ENCODE results near the gene UBXN10.

UBXN10 gene

DNA sequence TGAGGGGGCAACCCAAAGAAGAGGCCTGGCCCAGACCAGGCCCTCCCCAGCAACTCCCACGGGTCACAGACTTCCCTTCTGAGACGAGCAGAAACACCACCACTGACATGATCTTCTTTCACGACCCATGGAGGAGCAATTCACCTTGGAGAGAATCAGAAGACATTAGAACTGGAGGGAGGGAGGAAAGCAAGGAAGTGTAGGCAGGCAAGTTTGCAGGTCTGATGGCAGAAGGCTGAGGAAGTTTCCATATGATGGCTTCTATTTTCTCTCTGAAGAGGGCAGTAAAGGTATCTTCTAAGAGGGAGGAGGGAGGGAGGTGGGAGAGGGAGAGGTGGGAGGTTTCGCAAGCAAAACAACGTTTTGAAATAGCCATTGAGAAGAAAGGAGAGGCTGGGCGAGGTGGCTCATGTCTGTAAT is 1.4 kb upstream of the UBXN10 start:
- no peak for DNase-seq

DNA sequence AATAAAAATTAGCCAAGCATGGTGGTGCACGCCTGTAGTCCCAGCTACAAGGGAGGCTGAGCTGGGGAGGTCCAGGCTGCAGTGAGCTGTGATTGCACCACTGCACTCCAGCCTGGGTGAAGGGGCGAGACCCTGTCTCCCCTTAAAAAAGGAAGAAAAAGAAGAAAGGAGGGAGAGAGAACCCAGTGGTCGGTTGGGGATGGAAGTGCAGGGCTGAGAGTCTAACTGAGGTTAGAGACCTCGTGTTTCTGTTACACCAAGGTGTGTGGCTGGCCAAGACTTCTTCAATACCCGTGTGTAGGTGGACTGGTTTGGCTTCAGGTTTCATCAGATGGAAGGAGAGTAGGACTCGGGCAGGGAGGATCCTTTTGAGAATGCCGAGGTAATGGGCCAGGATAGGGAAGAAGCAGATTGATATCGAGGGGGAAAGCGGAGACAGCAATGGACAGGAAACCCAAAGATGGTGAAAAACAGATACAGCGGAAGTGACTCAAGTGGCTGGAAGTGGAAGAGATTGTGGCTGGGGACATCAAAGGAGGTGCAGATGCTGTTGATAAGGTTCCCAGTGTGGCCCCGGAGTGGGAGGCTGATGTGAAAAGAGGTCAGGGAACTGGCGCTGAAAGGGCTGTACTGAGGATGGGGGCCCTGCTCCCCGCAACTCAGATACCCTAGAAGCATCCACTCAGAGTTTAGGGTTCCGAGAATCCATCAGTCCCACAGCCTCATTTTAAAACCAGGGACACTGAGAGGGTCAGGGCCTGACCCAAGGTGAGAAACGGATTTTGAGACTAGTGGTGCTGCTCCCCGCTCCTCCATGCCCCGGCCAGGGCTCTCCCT is 681 bp upstream of the UBXN10 start:
- peak; percentile 36 to 38 for DNase-seq

DNA sequence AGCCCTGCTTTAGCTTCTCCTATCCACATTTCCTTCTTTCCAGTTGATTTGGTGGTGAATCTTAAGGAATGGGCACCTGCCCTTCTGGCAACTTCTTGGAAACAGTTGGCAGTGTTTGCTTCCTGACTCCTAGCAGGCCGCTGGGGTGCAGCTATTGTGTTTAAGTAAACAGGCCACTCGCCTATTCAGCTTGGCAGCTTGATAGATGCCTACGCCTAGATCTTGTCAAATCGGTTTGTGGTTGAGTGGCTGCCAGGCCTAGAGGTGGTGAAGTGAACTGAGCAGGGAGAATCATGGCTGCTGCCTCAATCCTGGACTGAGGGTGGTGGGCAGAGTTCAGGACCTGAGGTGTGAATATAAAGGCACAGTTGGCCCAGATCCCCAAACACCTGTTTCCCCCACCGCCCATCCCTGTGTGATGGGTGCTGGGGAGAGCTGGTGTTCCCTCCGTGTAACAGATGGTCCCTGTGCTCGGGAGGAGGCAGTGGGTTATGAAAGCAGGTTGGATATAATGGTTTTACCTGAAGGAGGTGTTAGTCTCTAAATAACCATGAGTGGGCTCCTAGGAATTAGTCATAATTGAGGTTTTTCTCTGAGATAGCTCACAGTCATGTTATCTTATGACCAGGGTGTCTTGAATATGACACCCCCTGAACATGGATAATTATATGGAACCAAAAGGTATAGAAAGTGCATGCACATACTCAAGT is 1.4 kb downstream of the UBXN10 start:
- DNase-seq: no peak

DNA sequence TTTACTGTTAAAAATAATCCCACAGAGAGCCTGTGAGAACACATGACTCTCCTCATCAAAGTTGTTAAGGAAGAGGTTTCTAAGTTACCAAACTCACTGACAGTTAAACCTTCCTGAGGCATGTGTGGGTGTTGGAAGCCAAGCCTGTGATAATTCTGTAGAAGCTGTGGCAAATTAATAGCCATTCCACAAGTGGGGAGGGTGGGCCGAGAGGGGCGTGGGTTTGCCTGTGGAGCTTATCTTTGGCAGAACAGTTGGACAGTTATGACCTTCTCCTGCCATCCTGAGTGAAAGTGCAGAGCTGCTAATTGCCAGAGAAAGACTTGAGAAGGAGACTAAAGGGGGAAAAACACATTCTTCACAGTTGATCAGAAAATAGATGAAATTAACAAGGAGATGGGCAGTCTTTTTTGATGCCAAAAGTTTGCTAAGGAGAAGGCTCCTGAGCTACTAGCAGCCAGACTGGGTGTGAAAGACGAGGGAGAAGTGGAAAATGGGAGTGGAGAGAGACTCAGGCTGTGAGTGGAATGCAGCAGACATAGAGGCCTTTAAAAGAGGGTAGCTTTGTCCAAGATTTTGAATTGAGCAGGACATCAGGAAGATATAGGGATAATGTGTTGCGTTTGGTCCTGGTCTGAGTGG is 2.0 kb downstream of the UBXN10 start:
- no peak for DNase-seq

DNA sequence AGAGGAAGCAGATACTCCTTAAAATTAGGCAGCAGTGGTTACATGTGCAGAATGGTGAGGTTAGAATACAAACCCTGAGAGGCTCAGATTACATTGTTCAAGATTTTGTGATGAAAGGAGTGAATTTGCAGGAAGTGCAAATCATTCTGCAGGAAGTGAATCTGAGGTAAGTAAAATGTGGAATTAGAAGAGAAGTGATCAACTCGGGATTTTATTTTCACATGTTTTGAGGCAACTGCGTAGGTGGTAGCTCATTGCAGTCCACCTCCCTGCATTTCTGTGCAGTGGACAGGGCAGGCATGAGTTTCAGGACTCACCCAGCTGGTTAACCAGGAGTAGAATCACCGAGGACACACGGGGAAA is 2.5 kb downstream of the UBXN10 start:
- no peak for DNase-seq

DNA sequence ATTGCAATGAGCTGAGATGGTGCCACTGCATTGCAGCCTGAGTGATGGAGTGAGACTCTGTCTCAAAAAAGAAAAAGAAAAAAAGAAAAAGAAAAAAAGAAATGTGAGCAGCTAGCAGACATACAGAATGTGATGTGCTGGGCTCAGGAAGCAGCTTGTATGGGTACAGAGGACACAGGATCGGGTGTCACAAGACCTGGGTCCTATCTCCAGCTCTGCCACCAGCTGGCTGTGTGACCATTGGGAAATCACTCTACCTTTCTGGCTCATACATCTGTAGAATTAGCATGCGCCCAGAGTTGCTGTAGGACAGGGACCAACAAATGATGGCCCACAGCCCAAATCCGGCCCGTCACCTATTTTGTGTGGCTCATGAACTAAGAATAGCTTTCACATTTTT is 3.8 kb downstream of the UBXN10 start:
- no peak for DNase-seq

DNA sequence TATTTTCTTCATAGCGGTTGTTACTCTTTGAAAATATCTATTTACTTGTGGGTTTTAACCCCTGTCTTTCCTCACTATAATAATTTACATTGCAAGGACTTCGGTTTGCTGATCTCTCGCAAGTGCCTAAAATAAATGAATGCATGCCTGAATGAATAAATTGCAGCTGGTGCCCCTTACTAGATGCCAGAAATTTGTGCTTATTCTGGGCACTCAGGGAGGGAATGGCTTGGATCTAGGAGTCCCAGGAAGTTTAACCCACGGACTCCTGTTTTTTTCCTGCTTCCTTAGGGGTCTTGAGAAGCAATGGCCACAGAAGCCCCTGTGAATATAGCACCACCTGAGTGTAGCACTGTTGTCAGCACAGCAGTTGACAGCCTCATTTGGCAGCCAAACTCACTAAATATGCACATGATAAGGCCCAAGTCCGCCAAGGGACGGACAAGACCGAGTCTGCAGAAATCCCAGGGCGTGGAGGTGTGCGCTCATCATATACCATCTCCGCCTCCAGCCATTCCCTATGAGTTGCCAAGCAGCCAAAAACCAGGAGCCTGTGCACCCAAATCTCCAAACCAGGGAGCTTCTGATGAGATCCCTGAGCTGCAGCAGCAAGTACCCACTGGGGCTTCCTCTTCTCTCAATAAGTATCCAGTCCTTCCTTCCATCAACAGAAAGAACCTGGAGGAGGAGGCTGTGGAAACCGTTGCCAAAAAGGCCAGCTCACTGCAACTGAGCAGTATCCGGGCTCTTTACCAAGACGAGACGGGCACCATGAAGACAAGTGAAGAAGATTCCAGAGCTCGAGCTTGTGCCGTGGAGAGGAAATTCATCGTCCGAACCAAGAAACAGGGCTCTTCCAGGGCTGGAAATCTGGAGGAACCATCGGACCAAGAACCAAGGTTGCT is 4.6 kb downstream of the UBXN10 start:
- DNase-seq: no peak

DNA sequence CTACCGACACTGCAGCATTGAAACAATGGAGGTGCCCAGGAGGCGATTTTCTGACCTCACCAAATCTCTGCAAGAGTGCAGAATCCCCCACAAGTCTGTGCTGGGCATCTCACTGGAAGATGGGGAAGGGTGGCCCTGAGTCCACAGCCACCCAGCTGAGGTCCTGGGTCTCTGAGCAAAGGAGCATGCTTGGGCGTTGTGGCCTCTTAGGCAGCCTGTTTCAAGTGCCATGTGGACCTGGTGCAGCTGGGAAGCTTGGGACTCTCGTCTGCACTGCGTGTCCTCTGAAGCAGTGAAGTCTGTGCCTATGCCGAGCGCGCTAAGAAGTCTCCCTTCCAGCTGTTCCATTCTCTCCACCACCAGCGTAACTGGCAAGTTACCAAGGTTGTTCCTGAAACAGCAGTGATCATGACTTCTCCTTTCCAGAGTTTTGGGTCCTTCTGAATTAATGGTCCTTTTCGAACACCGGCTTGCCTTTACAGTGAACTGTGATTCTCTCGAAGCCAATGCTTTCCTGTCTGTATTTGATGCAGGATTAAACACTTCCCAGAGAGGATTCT is 5.5 kb downstream of the UBXN10 start:
- no peak for DNase-seq

DNA sequence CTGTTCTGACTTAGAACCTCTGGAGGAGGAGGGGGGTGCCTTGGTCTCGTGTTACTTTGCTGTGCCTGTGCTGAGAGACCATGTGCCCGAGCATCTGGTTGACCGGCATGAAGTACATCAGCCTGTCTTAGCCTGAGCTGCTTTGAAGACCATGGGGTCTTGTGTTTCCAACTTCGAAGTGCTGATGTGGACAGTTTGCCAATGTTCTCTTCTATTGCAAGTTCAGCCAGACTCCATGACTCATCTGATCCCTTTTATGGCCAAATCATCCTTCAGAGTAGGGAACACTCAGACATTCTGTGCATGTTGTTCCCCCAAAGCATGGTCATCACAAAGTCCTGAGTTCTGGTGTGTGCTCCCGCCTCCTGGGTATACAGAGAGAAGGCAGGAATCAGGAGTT is 6.5 kb downstream of the UBXN10 start:
- no peak for DNase-seq

DNA sequence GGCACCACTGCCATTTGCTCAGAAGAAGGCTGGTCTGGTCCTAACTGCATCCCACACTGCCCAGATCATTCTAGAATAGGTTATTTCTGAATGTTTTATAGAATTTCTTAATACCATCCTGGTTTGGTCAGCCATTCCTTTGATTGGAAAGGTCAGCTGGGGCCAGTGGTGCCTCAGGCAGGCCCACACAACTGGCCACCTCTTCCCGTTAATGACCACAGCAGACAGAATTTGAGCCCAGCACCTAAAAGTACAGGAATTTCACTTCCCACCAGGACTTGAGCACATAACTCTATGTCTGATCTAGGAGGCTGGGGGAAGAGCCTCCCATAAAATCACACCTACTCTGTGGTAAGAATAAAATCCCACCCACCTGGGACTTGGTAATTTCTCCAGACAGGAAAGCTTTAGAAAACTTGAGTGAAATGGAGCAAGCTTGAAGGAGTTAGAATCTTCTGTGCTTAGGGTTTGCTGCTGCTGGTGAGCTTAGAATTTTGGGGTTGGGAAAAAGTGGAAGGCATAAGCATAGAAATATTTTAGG is 7.0 kb downstream of the UBXN10 start:
- no peak for DNase-seq

DNA sequence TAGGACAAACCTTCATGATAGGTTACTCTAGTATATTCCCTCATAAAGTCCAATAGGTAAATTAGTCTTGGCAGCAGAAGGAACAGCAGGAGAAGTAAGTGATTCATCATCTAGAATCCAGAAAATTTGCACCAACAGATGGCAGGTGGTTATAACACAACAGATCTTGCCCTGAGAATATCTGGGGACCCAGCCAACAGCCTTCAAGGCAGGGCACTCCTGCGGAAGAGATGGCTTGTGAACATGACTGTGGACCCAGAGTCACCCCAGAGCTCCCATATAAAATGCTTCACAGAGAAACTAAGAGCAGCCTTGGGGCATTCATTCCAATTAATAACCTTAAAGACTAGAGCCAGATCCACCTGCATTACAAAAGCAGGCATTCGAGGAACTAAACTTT is 8.3 kb downstream of the UBXN10 start:
- DNase-seq: no peak

DNA sequence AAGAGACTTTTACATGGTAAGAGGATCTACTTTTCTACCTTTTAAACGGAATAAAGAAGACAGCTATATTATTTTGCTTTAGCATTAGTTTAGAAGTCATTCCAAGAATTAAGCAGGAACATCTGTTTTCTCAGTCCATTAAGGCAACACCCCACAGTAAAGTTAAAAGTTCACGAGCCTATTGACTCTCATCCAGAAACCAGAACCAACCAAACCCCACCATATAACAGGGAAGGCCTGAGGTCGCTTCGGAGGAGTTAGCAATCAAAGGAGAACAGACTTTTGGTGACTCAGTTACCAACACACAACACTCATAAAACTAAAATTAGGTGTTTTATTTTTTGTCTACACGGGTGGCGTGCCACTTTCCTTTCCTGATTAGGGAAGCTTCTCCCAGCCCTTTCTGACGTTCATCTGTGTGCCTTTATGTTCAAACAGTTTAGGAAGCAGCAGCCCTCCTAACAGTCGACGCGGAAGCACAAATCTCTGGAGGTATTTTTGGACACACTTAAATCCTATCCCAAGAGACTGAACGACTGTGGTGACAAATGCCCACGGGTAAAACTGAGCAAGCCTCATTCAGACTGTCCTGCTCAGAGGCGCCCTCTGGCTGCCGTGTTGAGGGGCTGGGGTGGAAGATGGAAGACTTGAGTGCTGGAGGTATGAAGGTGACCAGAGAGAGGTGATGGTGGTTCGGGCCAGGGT is 9.0 kb downstream of the UBXN10 start:
- DNase-seq: peak; percentile 74 to 79

DNA sequence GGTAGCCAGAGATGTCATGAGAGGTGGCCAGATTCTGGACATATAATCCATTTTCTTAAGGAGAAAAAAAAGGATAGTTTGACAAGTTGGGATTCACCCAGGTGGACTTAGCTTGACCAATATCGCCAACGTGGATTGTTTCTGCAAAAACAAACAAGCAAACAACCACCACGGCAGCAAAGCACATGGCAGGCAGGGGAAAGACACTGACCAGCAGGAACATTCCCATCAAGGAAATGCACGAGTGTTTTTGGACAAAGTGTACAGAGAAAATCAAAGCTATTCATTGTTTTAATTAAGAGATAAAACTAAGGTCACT is 9.5 kb downstream of the UBXN10 start:
- no peak for DNase-seq

DNA sequence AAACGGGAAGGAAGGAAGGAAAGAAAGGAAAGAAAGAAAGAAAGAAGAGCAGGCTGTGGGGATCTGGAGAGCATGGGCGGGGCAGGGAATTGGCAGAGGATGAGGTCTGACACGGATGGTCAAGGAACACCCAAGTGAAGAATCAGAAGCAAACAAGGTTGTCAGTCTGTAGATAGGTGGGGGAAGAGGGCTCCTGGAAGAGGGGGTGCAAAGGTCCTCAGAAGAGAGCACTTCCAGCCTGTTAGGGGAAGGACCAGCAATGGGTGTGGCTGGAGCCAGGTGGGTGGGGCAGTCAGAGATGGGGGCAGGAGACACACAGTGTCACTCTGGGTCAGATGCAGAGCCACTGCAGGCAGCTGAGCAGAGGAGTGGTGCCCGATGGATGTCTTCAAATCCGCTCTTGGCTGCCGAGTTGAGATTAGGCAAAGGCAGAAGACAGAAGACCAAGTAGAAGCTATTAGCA is 11.5 kb downstream of the UBXN10 start:
- no peak for DNase-seq

DNA sequence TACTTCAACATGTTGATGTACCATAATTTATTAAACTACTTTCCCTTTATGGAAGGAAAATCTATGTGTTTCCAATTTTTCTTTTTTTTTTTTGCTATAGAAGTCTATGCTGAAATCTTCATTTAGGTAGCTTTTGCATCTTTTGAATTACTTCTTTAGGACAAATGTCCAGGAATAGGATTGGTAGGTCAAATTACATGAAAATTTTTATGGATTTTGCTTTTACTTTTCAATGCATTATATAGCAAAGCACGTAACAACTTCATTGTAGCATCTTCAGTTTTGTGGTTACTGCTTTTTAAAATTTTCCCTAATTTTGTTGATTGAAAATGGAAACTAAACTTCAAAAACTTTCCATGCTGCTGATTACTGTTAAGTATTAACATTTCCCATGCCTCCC is 12.4 kb downstream of the UBXN10 start:
- no peak for DNase-seq

DNA sequence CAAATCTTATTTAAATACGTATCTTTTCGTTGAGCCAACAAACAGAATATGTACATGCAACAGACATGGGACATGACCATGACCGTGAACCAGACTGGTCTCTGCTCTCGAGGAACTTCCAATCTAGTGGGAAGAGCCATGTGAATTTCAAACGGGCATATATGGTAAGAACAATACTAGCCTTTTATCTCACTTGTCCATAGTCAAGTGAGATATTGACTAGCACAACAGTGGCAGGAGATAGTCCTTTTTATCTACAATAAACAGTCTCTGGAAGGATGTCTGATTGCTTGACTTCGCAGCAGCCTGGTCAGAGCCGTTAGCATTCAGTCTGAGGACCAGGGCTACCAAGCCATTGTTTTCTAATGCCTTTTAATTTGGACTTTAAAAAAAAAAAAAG is 13.0 kb downstream of the UBXN10 start:
- DNase-seq: no peak

DNA sequence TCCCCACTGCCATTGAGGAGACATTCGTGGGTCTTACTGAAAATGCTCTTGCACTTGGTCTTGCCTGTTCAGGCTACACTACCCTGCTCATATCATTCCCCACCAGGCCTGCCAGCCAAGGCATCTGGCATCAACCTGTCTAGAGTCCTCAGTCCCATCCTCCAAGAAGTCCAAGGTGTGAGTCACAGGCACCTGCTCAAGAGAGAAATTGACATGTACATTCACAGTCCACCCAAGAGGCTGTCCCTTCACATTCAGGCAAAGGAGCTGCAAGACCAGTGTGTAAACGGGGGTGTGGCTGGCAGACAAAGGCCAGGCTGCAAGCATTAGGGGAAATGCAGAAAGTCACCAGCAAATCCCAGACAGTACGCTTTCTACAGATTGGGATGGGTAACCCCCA is 13.5 kb downstream of the UBXN10 start:
- DNase-seq: no peak

DNA sequence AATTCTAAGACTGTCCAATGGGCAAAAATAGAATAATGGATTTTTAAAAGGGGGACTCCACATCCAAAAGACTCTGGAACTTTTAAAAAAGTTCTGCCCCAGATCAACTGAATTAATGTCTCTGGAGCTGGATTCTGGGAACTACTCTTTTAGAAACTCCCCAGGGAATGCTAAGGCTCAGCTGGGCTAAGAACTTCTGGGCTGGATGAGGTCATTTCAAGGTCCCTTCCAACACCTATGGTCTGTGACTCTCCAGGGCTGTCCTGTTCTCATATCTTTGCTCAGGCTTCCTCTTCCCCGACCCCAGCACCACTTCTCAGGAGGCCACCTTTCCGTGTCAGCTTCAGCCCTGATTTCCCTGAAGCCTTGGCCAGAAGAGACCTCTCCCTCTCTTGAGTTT is 13.9 kb downstream of the UBXN10 start:
- DNase-seq: no peak

DNA sequence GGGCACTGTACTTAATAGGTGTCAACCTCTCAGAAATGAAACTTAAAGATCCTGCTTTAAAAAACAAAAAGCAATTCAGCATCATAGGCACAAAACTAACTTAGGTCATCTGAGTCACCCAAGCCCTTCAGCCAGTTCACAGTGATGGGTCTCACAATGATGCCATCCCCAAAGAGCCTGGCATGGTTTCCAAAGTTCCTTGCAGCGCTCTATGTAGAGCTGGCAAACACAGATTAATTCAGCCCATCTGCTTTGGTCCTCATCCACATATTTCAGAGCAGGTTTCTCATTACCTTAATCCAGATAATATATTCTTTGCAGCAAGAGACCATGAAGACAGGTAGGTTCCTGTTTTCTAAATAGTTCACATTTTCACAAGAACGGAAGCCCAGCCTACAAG is 15.1 kb downstream of the UBXN10 start:
- no peak for DNase-seq

DNA sequence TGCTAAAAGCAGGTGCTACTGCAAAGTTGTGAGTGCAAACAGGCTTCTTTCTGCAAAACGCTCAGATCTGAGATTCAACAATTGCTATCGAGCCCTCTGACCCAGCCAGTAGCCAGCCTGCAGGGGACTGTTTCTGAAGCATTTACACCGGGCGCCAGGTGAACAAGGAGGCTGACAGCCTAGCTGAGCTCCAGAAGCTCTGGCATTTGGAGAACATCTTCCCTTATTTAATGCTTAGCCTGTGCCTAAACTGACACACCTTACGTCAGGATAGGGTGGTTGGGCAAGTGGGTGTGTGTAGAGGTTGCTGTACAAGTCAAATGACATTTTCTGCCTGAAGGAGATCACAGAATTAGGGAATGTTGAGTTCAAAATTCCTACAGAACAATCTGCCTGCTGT is 16.3 kb downstream of the UBXN10 start:
- DNase-seq: no peak

DNA sequence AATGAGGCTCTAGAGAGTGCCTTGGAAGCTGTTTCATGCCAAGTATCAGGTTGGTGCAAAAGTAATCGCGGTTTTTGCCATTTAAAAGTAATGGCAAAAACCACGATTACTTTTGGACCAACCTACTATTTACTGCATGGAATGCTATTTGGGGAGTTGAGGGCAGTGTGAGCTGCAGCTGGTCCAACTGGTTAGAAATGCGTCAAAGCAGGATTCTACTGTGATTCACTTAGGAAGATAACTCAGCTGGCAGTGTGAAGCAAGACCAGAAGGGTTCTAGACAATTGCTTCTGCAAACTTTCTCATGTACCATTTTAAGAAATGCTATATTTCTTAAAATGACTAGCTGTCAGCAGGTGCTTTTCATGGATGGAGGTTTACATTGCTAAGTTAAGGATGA is 21.6 kb downstream of the UBXN10 start:
- DNase-seq: no peak

DNA sequence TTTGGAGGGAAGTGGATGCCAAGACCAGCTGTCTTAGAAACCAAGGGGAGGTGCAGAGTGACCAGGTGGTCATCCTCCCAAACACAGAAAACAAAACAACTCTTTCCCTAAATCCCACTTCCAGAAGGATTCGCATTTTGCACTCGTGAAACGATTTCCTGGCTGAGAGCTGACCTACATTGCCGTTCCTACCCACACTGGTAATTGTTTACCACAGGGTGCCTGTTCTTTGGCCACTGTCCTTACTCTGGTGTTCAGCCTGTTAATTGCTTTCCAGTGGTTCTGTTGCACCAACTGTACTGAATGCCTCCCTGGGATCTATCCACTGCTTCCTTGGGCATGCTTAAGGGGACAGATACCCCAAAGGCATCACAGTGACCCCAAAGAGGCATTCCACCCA is 23.6 kb downstream of the UBXN10 start:
- no peak for DNase-seq
